Measurements from ENCODE around the gene SGSM1. TPM values are rescaled to one million over a fixed set of nuclear protein-coding genes. Genes with fewer than 3 reads are reported as not detected.

Gene SGSM1, protein sequence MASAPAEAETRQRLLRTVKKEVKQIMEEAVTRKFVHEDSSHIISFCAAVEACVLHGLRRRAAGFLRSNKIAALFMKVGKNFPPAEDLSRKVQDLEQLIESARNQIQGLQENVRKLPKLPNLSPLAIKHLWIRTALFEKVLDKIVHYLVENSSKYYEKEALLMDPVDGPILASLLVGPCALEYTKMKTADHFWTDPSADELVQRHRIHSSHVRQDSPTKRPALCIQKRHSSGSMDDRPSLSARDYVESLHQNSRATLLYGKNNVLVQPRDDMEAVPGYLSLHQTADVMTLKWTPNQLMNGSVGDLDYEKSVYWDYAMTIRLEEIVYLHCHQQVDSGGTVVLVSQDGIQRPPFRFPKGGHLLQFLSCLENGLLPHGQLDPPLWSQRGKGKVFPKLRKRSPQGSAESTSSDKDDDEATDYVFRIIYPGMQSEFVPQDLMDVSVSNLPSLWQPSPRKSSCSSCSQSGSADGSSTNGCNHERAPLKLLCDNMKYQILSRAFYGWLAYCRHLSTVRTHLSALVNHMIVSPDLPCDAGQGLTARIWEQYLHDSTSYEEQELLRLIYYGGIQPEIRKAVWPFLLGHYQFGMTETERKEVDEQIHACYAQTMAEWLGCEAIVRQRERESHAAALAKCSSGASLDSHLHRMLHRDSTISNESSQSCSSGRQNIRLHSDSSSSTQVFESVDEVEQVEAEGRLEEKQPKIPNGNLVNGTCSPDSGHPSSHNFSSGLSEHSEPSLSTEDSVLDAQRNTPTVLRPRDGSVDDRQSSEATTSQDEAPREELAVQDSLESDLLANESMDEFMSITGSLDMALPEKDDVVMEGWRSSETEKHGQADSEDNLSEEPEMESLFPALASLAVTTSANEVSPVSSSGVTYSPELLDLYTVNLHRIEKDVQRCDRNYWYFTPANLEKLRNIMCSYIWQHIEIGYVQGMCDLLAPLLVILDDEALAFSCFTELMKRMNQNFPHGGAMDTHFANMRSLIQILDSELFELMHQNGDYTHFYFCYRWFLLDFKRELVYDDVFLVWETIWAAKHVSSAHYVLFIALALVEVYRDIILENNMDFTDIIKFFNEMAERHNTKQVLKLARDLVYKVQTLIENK
- total RNA-seq: not detected in 2 replicates

DNA sequence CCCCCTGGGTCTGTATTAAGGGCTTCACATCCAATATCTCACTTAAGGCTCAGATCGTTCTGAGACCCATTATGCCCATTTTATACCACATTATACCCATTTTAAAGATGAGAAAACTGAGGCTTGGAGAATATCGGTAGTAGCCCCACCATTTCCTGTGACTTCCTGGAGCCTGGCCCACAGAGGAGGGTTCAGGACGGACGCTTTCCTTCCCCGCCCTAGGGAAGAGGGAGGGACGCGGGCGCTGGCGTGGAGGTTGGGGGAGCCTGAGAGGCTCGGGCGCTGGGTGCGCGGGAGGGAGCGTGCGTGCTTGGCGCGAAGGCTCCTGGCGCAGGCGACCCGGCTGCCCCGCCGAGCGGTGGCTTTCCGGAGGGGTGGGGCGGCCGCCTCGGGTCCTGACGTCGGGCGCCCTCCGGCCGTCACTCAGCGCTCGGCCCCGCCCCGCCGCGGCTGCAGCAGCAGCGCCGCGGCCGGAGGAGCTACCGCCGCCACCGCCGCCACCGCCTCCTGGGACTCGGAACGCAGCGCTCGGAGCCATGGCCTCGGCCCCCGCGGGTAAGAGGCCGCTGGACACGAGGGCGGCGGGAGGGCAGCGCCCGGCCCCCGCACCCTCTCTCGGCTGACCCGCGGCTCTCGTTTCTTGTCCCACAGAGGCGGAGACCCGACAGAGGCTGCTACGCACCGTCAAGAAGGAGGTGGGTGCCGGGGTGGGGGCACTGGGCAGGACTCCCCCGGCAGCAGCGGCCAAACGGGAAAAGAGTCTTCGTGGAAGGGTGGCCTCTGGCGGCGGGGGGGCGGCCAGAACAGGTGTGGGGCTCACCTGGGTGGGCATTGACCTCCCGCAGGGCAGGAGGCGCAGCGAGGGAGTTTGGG, at the start of gene SGSM1:
Gene SGSM1, plus strand, starts transcription at position 422 of the 873 bp plus-strand sequence. Its CDS starts 115 bp downstream, at position 537.

DNA sequence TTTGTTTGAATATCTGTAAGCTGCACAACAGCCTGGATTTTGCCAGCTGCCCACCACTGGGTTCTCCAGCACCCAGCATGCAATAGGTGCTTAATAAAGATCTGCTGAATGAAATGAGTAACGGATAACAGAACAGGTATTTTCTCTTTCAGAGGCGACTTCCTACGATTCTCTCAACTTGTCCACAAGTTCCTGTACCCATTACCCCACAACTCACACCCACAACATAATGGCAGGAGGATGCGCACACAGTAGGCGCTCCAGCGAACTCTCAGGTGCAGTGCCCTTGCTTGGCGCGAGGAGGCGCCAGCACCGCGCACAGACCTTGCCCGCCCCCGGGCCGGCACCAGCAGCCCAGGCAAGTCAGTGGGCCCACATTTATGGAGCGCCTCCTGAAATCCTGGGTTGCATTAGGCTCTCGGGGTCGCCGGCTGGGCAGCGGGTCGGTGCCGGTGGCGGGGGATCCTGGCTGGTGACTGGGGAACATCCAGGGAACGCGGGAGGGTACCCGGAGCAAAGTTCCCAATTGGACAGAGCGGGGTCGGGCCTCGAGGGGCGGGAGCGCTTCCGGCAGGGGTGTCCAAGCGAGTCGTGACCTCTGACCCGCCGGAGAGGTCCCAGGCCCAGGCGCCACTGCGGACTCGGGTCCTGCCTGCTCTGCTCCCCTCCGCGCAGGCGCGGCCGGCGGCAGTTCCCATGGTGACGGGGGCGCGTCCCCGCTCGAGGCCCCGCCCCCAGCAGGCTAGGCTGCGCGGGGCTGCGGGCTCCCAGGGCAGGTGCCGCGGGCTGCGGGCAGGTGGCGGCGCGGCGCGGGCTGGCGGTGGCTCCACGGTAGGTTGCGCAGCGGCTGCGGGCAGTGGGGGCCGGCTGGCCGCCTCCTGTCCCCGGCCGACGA, 146.2 kb downstream of the SGSM1 start, which contains the start of gene KIAA1671:
Gene KIAA1671, plus strand, starts transcription at position 775 of the 895 bp plus-strand sequence. CDS start 75,284 bp downstream, outside the sequence.

Other genes with a start within 250 kb of the SGSM1 start
- 5.6 and 7.1 TPM in 2 replicates for gene LRRC75B, start 213.1 kb upstream of the SGSM1 start, total RNA-seq
- 5.4 and 6.5 TPM in 2 replicates for gene GGT1, start 203.0 kb upstream of the SGSM1 start, total RNA-seq
- not detected in 2 replicates for gene PIWIL3, start 31.5 kb upstream of the SGSM1 start, total RNA-seq
- gene LHFPL7, start 140.5 kb downstream of the SGSM1 start, total RNA-seq: not detected in 2 replicates
- gene KIAA1671, start 146.5 kb downstream of the SGSM1 start, total RNA-seq: 2.4 and 14.6 TPM in 2 replicates